ENCODE measurements around the gene SLCO2A1. TPM values are rescaled to one million over a fixed set of nuclear protein-coding genes. Genes with fewer than 3 reads are reported as not detected.
A peak's percentile ranks its signal among the peaks of the same experiment; 100 is the strongest.

The SLCO2A1 gene
- total and polyA plus RNA-seq, 2 donors (not counting 1 experiment from before 2014, with no cell fraction given): under 0.01 to 0.12 TPM

DNA sequence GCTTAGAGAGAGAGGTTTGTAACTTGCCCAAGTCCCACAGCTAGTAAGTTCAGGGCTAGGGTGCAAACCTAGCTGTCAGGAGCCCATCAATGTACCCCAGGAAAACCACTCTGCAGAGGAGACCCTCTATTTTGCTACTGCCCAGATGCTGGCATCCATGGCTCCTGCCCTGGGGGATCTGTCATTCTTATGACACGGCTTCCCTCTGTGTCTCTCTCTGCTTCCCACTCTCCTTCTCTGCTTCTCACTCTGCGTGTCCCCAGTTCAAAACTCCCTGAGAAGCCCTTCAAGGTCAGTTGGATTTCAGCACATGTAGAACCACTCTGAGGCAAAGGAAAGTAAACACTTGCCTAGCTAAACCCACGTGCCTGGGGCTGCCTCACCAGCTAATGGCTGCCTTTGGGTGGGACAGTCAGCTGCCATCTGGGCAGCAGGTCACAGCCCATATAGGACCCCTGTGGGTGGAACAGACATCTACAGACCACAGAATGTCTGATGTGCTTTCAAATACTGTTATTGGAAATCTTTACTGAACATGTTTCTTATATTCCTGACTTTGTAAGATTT is 29.4 kb upstream of the SLCO2A1 start:
- Histone ChIP-seq H2AFZ (ENCODE audit: low read length) (no peak overlapping the region), H3K4me3 (replicated peaks in 1 of 4; ENCODE audit: control extremely low read depth in 1 of 4, insufficient read depth in 1 of 4, low read depth in 3 of 4, low read length in 4 of 4) (no peak overlapping the region), H3K79me2 (ENCODE audit: control insufficient read depth, insufficient read depth, low read length) (no peaks in the 10 kb centered on the region), H4K20me1 (ENCODE audit: control insufficient read depth, extremely low read depth, insufficient read depth, low read length) (no peaks in the 10 kb centered on the region), H3K27ac (ENCODE audit: insufficient read depth, low read length) (no peak overlapping the region), H3K4me1 (ENCODE audit: control insufficient read depth, extremely low read depth, insufficient read depth, low read length) (no peaks in the 10 kb centered on the region), H3K27me3 (ENCODE audit: control insufficient read depth, insufficient read depth, low read length) (peaks cover 2% of the 10 kb centered on the region), H3K36me3 (ENCODE audit: control insufficient read depth, insufficient read depth, low read length) (no peaks in the 10 kb centered on the region), H3K4me2 (ENCODE audit: extremely low read depth, insufficient read depth, low read length) (no peak overlapping the region), H3K9ac (ENCODE audit: insufficient read depth, low read length) (no peak overlapping the region), H3K9me3 (ENCODE audit: control insufficient read depth, insufficient read depth, low read depth, low read length) (no peaks in the 10 kb centered on the region)
- TF ChIP-seq EZH2 (IDR thresholded peaks at IDR 0.05; ENCODE audit: low read length, missing control alignments): no peak
- TF ChIP-seq CTCF (conservative IDR thresholded peaks at IDR 0.05 in 1 of 2, IDR thresholded peaks at IDR 0.05 in 1 of 2; ENCODE audit: low read depth in 1 of 2, low read length in 2 of 2): no peak
- DNase-seq (ENCODE audit: low read depth in 2 of 2): no peak

GRCh38 chr3:134057654-134058110 is 28.0 kb upstream of the SLCO2A1 start:
- DNase-seq (ENCODE audit: low read depth in 2 of 2): no peak
- H4K20me1 ChIP-seq (ENCODE audit: control insufficient read depth, extremely low read depth, insufficient read depth, low read length): no peaks in the 10 kb centered on the region
- H3K4me3 ChIP-seq (replicated peaks in 1 of 4; ENCODE audit: control extremely low read depth in 1 of 4, insufficient read depth in 1 of 4, low read depth in 3 of 4, low read length in 4 of 4): no peak overlapping the region
- no peak overlapping the region for H3K9ac ChIP-seq (ENCODE audit: insufficient read depth, low read length)
- H3K27me3 ChIP-seq (ENCODE audit: control insufficient read depth, insufficient read depth, low read length): peaks cover 2% of the 10 kb centered on the region
- no peak overlapping the region for H3K4me2 ChIP-seq (ENCODE audit: extremely low read depth, insufficient read depth, low read length)
- H2AFZ ChIP-seq (ENCODE audit: low read length): no peak overlapping the region
- H3K36me3 ChIP-seq (ENCODE audit: control insufficient read depth, insufficient read depth, low read length): no peaks in the 10 kb centered on the region
- no peaks in the 10 kb centered on the region for H3K4me1 ChIP-seq (ENCODE audit: control insufficient read depth, extremely low read depth, insufficient read depth, low read length)
- H3K79me2 ChIP-seq (ENCODE audit: control insufficient read depth, insufficient read depth, low read length): no peaks in the 10 kb centered on the region
- no peak overlapping the region for H3K27ac ChIP-seq (ENCODE audit: insufficient read depth, low read length)
- H3K9me3 ChIP-seq (ENCODE audit: control insufficient read depth, insufficient read depth, low read depth, low read length): no peaks in the 10 kb centered on the region
- TF ChIP-seq EZH2 (IDR thresholded peaks at IDR 0.05; ENCODE audit: low read length, missing control alignments): no peak
- no peak for TF ChIP-seq CTCF (conservative IDR thresholded peaks at IDR 0.05 in 1 of 2, IDR thresholded peaks at IDR 0.05 in 1 of 2; ENCODE audit: low read depth in 1 of 2, low read length in 2 of 2)

DNA sequence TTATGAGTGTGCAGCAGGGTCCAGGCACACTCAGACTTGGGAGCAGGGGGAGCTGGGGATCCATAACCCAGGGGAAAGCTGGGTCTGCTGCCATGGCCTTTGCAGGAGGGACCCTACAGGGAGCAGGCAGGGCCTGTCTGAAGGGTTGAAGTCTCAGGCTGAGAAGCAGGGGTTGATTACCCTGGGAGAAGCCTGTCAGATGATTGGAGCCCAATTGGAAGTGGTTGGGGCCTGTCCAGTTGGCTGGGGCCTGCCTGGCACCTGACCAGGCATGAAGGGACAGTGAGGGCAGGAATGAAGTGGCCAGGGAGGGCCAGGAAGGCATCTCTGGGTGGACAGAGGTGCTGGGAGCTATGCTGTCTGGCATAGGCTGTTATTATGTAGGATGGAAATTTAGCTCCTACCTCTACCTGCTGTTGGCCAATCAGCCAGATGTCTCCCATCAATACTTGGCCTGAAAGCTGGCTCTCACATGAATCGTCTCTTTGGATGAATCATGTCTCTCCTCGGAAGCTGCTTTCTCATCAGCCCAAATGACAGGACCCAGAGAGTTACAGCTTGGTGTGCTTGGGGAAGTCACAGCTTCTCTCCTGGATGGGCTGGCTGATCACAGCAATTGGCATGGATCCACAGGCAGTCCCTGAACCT is 27.4 kb upstream of the SLCO2A1 start:
- no peaks in the 10 kb centered on the region for H3K79me2 ChIP-seq (ENCODE audit: control insufficient read depth, insufficient read depth, low read length)
- peak; percentile 30 to 35 for DNase-seq (ENCODE audit: low read depth in 2 of 2)
- H3K27me3 ChIP-seq (ENCODE audit: control insufficient read depth, insufficient read depth, low read length): no peaks in the 10 kb centered on the region
- H3K4me3 ChIP-seq (replicated peaks in 1 of 4; ENCODE audit: control extremely low read depth in 1 of 4, insufficient read depth in 1 of 4, low read depth in 3 of 4, low read length in 4 of 4): no peak overlapping the region
- no peak overlapping the region for H3K9ac ChIP-seq (ENCODE audit: insufficient read depth, low read length)
- H3K9me3 ChIP-seq (ENCODE audit: control insufficient read depth, insufficient read depth, low read depth, low read length): no peaks in the 10 kb centered on the region
- no peak overlapping the region for H3K27ac ChIP-seq (ENCODE audit: insufficient read depth, low read length)
- no peaks in the 10 kb centered on the region for H3K4me1 ChIP-seq (ENCODE audit: control insufficient read depth, extremely low read depth, insufficient read depth, low read length)
- H3K4me2 ChIP-seq (ENCODE audit: extremely low read depth, insufficient read depth, low read length): no peak overlapping the region
- H3K36me3 ChIP-seq (ENCODE audit: control insufficient read depth, insufficient read depth, low read length): no peaks in the 10 kb centered on the region
- H2AFZ ChIP-seq (ENCODE audit: low read length): no peak overlapping the region
- H4K20me1 ChIP-seq (ENCODE audit: control insufficient read depth, extremely low read depth, insufficient read depth, low read length): no peaks in the 10 kb centered on the region
- TF ChIP-seq CTCF (conservative IDR thresholded peaks at IDR 0.05 in 1 of 2, IDR thresholded peaks at IDR 0.05 in 1 of 2; ENCODE audit: low read depth in 1 of 2, low read length in 2 of 2): no peak
- no peak for TF ChIP-seq EZH2 (IDR thresholded peaks at IDR 0.05; ENCODE audit: low read length, missing control alignments)

All from fibroblast of lung (primary cell).